Panc1 (cell line): ENCODE data around the gene UBQLN2.

Source experiments
- POLR2AphosphoS5 ChIP-seq: IDR thresholded peaks from 2 replicates; pipeline ENCODE4 v1.6.1; 2012; ENCODE audit warnings: mild to moderate bottlenecking, low read depth, low read length, moderate library complexity
- SIN3A ChIP-seq: IDR thresholded peaks from 2 replicates; pipeline ENCODE4 v1.6.1; 2012; ENCODE audit warnings: low read depth, mild to moderate bottlenecking, low read length, moderate library complexity, borderline replicate concordance; ENCODE audit not compliant: insufficient read depth
- TF ChIP-seq, protein P1 (sequence below): fragments of 450-650 bp; IDR thresholded peaks from 2 replicates; pipeline ENCODE4 v1.5.1; 2017; ENCODE audit warnings: mild to moderate bottlenecking

GRCh38 chrX:56574861-56575260 lies 11.4 kb downstream of the UBQLN2 start:
- TF ChIP-seq, protein P1, sequence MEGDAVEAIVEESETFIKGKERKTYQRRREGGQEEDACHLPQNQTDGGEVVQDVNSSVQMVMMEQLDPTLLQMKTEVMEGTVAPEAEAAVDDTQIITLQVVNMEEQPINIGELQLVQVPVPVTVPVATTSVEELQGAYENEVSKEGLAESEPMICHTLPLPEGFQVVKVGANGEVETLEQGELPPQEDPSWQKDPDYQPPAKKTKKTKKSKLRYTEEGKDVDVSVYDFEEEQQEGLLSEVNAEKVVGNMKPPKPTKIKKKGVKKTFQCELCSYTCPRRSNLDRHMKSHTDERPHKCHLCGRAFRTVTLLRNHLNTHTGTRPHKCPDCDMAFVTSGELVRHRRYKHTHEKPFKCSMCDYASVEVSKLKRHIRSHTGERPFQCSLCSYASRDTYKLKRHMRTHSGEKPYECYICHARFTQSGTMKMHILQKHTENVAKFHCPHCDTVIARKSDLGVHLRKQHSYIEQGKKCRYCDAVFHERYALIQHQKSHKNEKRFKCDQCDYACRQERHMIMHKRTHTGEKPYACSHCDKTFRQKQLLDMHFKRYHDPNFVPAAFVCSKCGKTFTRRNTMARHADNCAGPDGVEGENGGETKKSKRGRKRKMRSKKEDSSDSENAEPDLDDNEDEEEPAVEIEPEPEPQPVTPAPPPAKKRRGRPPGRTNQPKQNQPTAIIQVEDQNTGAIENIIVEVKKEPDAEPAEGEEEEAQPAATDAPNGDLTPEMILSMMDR, result no peak
- no peak for TF ChIP-seq POLR2AphosphoS5
- TF ChIP-seq SIN3A, result no peak
